ENCODE measurements around the gene FAM83E. TPM values are rescaled to one million over a fixed set of nuclear protein-coding genes. Genes with fewer than 3 reads are reported as not detected.
"Not testable (repeated sequence)": the region's sequence is repeated elsewhere in the genome, so short reads cannot be mapped to it uniquely, and the experiment has no call there.

Gene FAM83E
- total RNA-seq, 2 donors from 2014 or later, result 7.5 to 8.5 TPM

GRCh38 chr19:48587387-48587786 lies 27.5 kb downstream of the FAM83E start:
- Mint-ChIP-seq H3K4me3 (no peak overlapping the region), H3K27ac (no peak overlapping the region), H3K36me3 (ENCODE audit: insufficient read depth in 2 of 2) (peaks cover 0 to 2% of the 10 kb centered on the region in 2 donors), H3K27me3 (ENCODE audit: low read depth) (no peaks in the 10 kb centered on the region), H3K9me3 (no peaks in the 10 kb centered on the region), H3K4me1 (ENCODE audit: low read depth) (peaks cover 29% of the 10 kb centered on the region)
- ATAC-seq (replicated peaks in 1 of 2), result no peak
- DNase-seq, result no peak

GRCh38 chr19:48582168-48582567 lies 32.7 kb downstream of the FAM83E start:
- H3K27ac Mint-ChIP-seq, result no peak overlapping the region
- H3K4me1 Mint-ChIP-seq (ENCODE audit: low read depth), result peaks cover 6% of the 10 kb centered on the region
- H3K9me3 Mint-ChIP-seq, result no peaks in the 10 kb centered on the region
- ATAC-seq (replicated peaks in 1 of 2), result no peak
- H3K4me3 Mint-ChIP-seq, result no peak overlapping the region
- H3K36me3 Mint-ChIP-seq (ENCODE audit: insufficient read depth in 2 of 2), result peaks cover 0 to 2% of the 10 kb centered on the region in 2 donors
- DNase-seq, result no peak
- H3K27me3 Mint-ChIP-seq (ENCODE audit: low read depth), result no peaks in the 10 kb centered on the region

- DNase-seq, result no peak
Observed at GRCh38 chr19:48578891-48579290, 36.0 kb downstream of the FAM83E start.

GRCh38 chr19:48577908-48578307 lies 37.0 kb downstream of the FAM83E start:
- H3K27me3 Mint-ChIP-seq (ENCODE audit: low read depth); H3K36me3 Mint-ChIP-seq (ENCODE audit: insufficient read depth in 2 of 2); ATAC-seq (replicated peaks in 1 of 2); H3K4me1 Mint-ChIP-seq (ENCODE audit: low read depth); H3K9me3 Mint-ChIP-seq; DNase-seq; H3K27ac Mint-ChIP-seq; H3K4me3 Mint-ChIP-seq: not testable (repeated sequence)

More at GRCh38 chr19:48578891-48579290, 36.0 kb downstream of the FAM83E start:
- H3K4me1 Mint-ChIP-seq (ENCODE audit: low read depth), result peaks cover 2% of the 10 kb centered on the region
- no peaks in the 10 kb centered on the region for H3K36me3 Mint-ChIP-seq (ENCODE audit: insufficient read depth in 2 of 2)
- H3K4me3 Mint-ChIP-seq, result no peak overlapping the region
- H3K27ac Mint-ChIP-seq, result no peak overlapping the region
- no peaks in the 10 kb centered on the region for H3K9me3 Mint-ChIP-seq
- no peak for ATAC-seq (replicated peaks in 1 of 2)
- H3K27me3 Mint-ChIP-seq (ENCODE audit: low read depth), result no peaks in the 10 kb centered on the region

GRCh38 chr19:48575931-48576622 lies 38.8 kb downstream of the FAM83E start:
- Mint-ChIP-seq H3K27ac (no peak overlapping the region), H3K36me3 (ENCODE audit: insufficient read depth in 2 of 2) (no peaks in the 10 kb centered on the region), H3K27me3 (ENCODE audit: low read depth) (no peaks in the 10 kb centered on the region), H3K4me1 (ENCODE audit: low read depth) (no peaks in the 10 kb centered on the region), H3K4me3 (no peak overlapping the region), H3K9me3 (no peaks in the 10 kb centered on the region)
- no peak for DNase-seq
- ATAC-seq (replicated peaks in 1 of 2), result no peak

GRCh38 chr19:48573163-48573505 lies 41.7 kb downstream of the FAM83E start:
- Mint-ChIP-seq H3K27me3 (ENCODE audit: low read depth) (no peaks in the 10 kb centered on the region), H3K4me3 (no peak overlapping the region), H3K4me1 (ENCODE audit: low read depth) (no peaks in the 10 kb centered on the region), H3K36me3 (ENCODE audit: insufficient read depth in 2 of 2) (no peaks in the 10 kb centered on the region), H3K9me3 (no peaks in the 10 kb centered on the region), H3K27ac (no peak overlapping the region)
- DNase-seq (no peak), ATAC-seq (replicated peaks in 1 of 2) (no peak)

GRCh38 chr19:48571378-48572162 lies 43.3 kb downstream of the FAM83E start:
- DNase-seq, result no peak
- Mint-ChIP-seq H3K27ac (no peak overlapping the region), H3K36me3 (ENCODE audit: insufficient read depth in 2 of 2) (no peaks in the 10 kb centered on the region), H3K4me1 (ENCODE audit: low read depth) (no peaks in the 10 kb centered on the region), H3K4me3 (no peak overlapping the region), H3K9me3 (no peaks in the 10 kb centered on the region), H3K27me3 (ENCODE audit: low read depth) (peaks cover 12% of the 10 kb centered on the region)
- no peak for ATAC-seq (replicated peaks in 1 of 2)

- no peak overlapping the region for H3K4me3 Mint-ChIP-seq
- H3K27me3 Mint-ChIP-seq (ENCODE audit: low read depth), result peaks cover 12% of the 10 kb centered on the region
- no peak for DNase-seq
- no peaks in the 10 kb centered on the region for H3K4me1 Mint-ChIP-seq (ENCODE audit: low read depth)
- H3K36me3 Mint-ChIP-seq (ENCODE audit: insufficient read depth in 2 of 2), result no peaks in the 10 kb centered on the region
- ATAC-seq (replicated peaks in 1 of 2), result no peak
- no peaks in the 10 kb centered on the region for H3K9me3 Mint-ChIP-seq
- H3K27ac Mint-ChIP-seq, result no peak overlapping the region
Observed at GRCh38 chr19:48569814-48570213, 45.1 kb downstream of the FAM83E start.

GRCh38 chr19:48568345-48568886 lies 46.5 kb downstream of the FAM83E start:
- H3K4me1 Mint-ChIP-seq (ENCODE audit: low read depth), result no peaks in the 10 kb centered on the region
- H3K4me3 Mint-ChIP-seq, result no peak overlapping the region
- H3K36me3 Mint-ChIP-seq (ENCODE audit: insufficient read depth in 2 of 2), result no peaks in the 10 kb centered on the region
- H3K27ac Mint-ChIP-seq, result no peak overlapping the region
- ATAC-seq (replicated peaks in 1 of 2) (no peak), DNase-seq (no peak)
- peaks cover 12% of the 10 kb centered on the region for H3K27me3 Mint-ChIP-seq (ENCODE audit: low read depth)
- no peaks in the 10 kb centered on the region for H3K9me3 Mint-ChIP-seq

- DNase-seq, result no peak
- Mint-ChIP-seq H3K4me1 (ENCODE audit: low read depth) (no peaks in the 10 kb centered on the region), H3K4me3 (no peak overlapping the region), H3K36me3 (ENCODE audit: insufficient read depth in 2 of 2) (no peaks in the 10 kb centered on the region), H3K27me3 (ENCODE audit: low read depth) (peaks cover 12% of the 10 kb centered on the region), H3K27ac (no peak overlapping the region), H3K9me3 (no peaks in the 10 kb centered on the region)
- no peak for ATAC-seq (replicated peaks in 1 of 2)
Observed at GRCh38 chr19:48565090-48565489, 49.8 kb downstream of the FAM83E start.

Other genes starting within 250 kb of the FAM83E start
- gene KDELR1, start 223.5 kb downstream of the FAM83E start, total RNA-seq, result 100 to 1,000 TPM; 101 to 103 TPM
- under 1 TPM; 0.39 to 0.46 TPM for gene GRIN2D, start 221.4 kb downstream of the FAM83E start, total RNA-seq
- 10 to 100 TPM; 27.0 to 38.2 TPM for gene GRWD1, start 169.1 kb downstream of the FAM83E start, total RNA-seq
- gene KCNJ14, start 159.5 kb downstream of the FAM83E start, total RNA-seq, result 1 to 10 TPM; 3.2 to 5.0 TPM
- 10 to 100 TPM; 59.4 to 68.3 TPM for gene CYTH2, start 145.7 kb downstream of the FAM83E start, total RNA-seq
- gene LMTK3, start 103.2 kb downstream of the FAM83E start, total RNA-seq, result 1 to 10 TPM; 6.0 to 6.6 TPM
- gene SULT2B1, start 62.9 kb downstream of the FAM83E start, total RNA-seq, result not detected
- not detected for gene SPACA4, start 8.3 kb downstream of the FAM83E start, total RNA-seq
- gene RPL18, start 4.1 kb upstream of the FAM83E start, total RNA-seq, result 1,000 to 10,000 TPM; 1,953 to 2,080 TPM
- gene SPHK2, start 4.4 kb upstream of the FAM83E start, total RNA-seq, result 10 to 100 TPM; 26.9 to 27.2 TPM
- 10 to 100 TPM in 1 of 2 donors, 1 to 10 TPM in 1; 8.2 to 13.4 TPM for gene DBP, start 22.3 kb upstream of the FAM83E start, total RNA-seq
- gene CA11, start 31.1 kb upstream of the FAM83E start, total RNA-seq, result 10 to 100 TPM; 10.5 to 11.9 TPM
- 1 to 10 TPM; 1.9 to 2.1 TPM for gene NTN5, start 57.9 kb upstream of the FAM83E start, total RNA-seq
- not detected for gene FUT2, start 80.9 kb upstream of the FAM83E start, total RNA-seq
- gene MAMSTR, start 104.6 kb upstream of the FAM83E start, total RNA-seq, result under 1 TPM; 0.69 to 0.89 TPM
- under 1 TPM; 0.53 to 0.86 TPM for gene RASIP1, start 125.5 kb upstream of the FAM83E start, total RNA-seq
- gene IZUMO1, start 131.8 kb upstream of the FAM83E start, total RNA-seq, result under 1 TPM; 0.14 to 0.32 TPM
- under 1 TPM; 0.29 to 0.32 TPM for gene FUT1, start 137.6 kb upstream of the FAM83E start, total RNA-seq
- not detected for gene FGF21, start 140.4 kb upstream of the FAM83E start, total RNA-seq
- 10 to 100 TPM; 42.1 to 49.5 TPM for gene BCAT2, start 196.0 kb upstream of the FAM83E start, total RNA-seq
- gene HSD17B14, start 221.4 kb upstream of the FAM83E start, total RNA-seq, result 1 to 10 TPM; 2.0 to 3.2 TPM

Measured in activated T-cell treated with anti-CD3 and anti-CD28 coated beads, Interleukin-2, amount 50 U/mL, for 72 hours (primary cell).